Smooth muscle cell (in vitro differentiated cells): ENCODE results near the gene FAIM2. TPM values are rescaled to one million over a fixed set of nuclear protein-coding genes. Genes with fewer than 3 reads are reported as not detected.

ENCODE experiments used
- DNase-seq: peaks from one replicate; lab custom pipeline; 2025; ENCODE audit not compliant: unreplicated experiment; lab: John Stamatoyannopoulos, UW
- H2AFZ ChIP-seq: fragments of 200-600 bp; sonication (generic); 2 replicates; pipeline ENCODE4 v1.6.0; 2016; ENCODE audit warnings: antibody characterized with exemption, low read depth, mild to moderate bottlenecking
- H3F3A ChIP-seq: fragments of 200-600 bp; sonication (generic); 2 replicates; pipeline ENCODE4 v1.6.0; 2017; ENCODE audit warnings: antibody characterized with exemption, low read depth
- H3K27ac ChIP-seq: fragments of 200-600 bp; sonication (generic); 2 replicates; pipeline ENCODE4 v1.5.1; 2016; ENCODE audit warnings: low read depth, mild to moderate bottlenecking
- H3K27me3 ChIP-seq: fragments of 200-600 bp; sonication (generic); 2 replicates; pipeline ENCODE4 v1.6.1; 2016; ENCODE audit warnings: low read depth, mild to moderate bottlenecking
- H3K36me3 ChIP-seq: fragments of 200-600 bp; sonication (generic); 2 replicates; pipeline ENCODE4 v1.5.1; 2016; ENCODE audit warnings: low read depth
- H3K4me1 ChIP-seq: fragments of 200-600 bp; sonication (generic); 2 replicates; pipeline ENCODE4 v1.5.1; 2016; ENCODE audit warnings: low read depth
- H3K4me2 ChIP-seq: fragments of 200-600 bp; sonication (generic); 2 replicates; pipeline ENCODE4 v1.6.0; 2016; ENCODE audit warnings: mild to moderate bottlenecking
- H3K4me3 ChIP-seq: fragments of 200-600 bp; sonication (generic); 2 replicates; pipeline ENCODE4 v1.5.1; 2016; ENCODE audit warnings: mild to moderate bottlenecking
- H3K79me2 ChIP-seq: fragments of 200-600 bp; sonication (generic); 2 replicates; pipeline ENCODE4 v1.6.0; 2016; ENCODE audit warnings: low read depth, mild to moderate bottlenecking
- H3K9ac ChIP-seq: fragments of 200-600 bp; sonication (generic); 2 replicates; pipeline ENCODE4 v1.6.0; 2016; ENCODE audit warnings: low read depth
- H3K9me3 ChIP-seq: fragments of 200-600 bp; sonication (generic); replicated peaks from 2 replicates; pipeline ENCODE4 v1.5.1; 2016; ENCODE audit warnings: low read depth
- H4K20me1 ChIP-seq: fragments of 200-600 bp; sonication (generic); 2 replicates; pipeline ENCODE4 v1.6.0; 2016; ENCODE audit warnings: low read depth
- WGBS: methylation state at CpG from one replicate; pipeline ENCODE4 v1.1.7; 2016; ENCODE audit warnings: low lambda C conversion rate; 5-methylcytosine and 5-hydroxymethylcytosine counted together
- polyA plus RNA-seq: library from polyadenylated mRNA; unstranded; fragments of >200 nt; fragmentation: Nextera tagmentation; extraction: Ambion mirVana; gene quantifications from 2 replicates; pipeline ENCODE4 v1.2.1, GENCODE V29; 2016
- total RNA-seq: library from RNA; depleted of rRNA; stranded (reverse); fragments of >200 nt; gene quantifications from 2 replicates; pipeline ENCODE4 v1.2.3, GENCODE V29; 2014
- TF ChIP-seq, protein P1 (sequence below): fragments of 200-600 bp; sonication (generic); IDR thresholded peaks from 2 replicates; pipeline ENCODE4 v1.5.1; 2017; ENCODE audit warnings: borderline replicate concordance, mild to moderate bottlenecking, antibody characterized with exemption; ENCODE audit not compliant: insufficient read depth, poor library complexity, severe bottlenecking

Gene FAIM2
- total and polyA plus RNA-seq, 2 experiments from 2014 or later, result 0.67 to 1.2 TPM

DNA sequence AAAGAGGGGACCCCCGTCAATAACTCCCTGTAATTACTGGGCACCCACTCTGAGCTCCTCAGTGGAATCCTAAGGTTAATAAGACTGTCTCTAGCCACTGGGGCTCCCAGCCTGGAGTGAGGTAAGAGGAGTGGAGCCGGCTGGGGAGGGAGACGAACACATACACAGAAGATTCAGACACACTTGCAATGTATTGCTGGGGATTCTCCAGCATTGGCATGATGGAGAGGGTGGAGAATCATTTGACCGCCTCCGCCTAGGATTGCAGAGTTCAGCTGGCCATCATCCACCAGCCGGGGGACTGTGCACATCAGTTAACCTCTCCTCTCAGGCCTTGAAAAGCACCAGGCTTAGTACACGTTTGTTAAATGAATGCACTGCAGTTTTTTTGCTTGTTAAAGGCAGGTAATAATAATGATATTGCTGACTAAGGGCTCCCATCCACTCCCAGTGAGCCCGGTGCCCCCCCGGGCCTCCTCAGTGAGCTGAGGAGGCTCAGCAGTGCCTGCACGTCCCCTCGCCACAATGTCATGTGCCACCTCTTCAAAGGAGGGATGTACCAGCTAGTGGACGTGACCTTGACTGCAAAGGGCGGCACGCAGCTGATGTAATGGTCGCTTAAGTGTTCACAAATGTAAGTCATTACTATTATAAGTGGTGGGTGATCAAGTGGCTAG is 20.3 kb upstream of the FAIM2 start:
- DNase-seq, result no peak
- Histone ChIP-seq H2AFZ (no peak overlapping the region), H3K36me3 (no peaks in the 10 kb centered on the region), H3K4me2 (no peak overlapping the region), H3K27me3 (no peaks in the 10 kb centered on the region), H3K9ac (no peak overlapping the region), H3K4me1 (no peaks in the 10 kb centered on the region), H3K27ac (no peak overlapping the region), H3K79me2 (no peaks in the 10 kb centered on the region), H3F3A (no peaks in the 10 kb centered on the region), H4K20me1 (no peaks in the 10 kb centered on the region), H3K4me3 (no peak overlapping the region), H3K9me3 (no peaks in the 10 kb centered on the region)
- WGBS, result 93% methylated on average over 15 of the region's 15 CpGs
- TF ChIP-seq, protein P1, sequence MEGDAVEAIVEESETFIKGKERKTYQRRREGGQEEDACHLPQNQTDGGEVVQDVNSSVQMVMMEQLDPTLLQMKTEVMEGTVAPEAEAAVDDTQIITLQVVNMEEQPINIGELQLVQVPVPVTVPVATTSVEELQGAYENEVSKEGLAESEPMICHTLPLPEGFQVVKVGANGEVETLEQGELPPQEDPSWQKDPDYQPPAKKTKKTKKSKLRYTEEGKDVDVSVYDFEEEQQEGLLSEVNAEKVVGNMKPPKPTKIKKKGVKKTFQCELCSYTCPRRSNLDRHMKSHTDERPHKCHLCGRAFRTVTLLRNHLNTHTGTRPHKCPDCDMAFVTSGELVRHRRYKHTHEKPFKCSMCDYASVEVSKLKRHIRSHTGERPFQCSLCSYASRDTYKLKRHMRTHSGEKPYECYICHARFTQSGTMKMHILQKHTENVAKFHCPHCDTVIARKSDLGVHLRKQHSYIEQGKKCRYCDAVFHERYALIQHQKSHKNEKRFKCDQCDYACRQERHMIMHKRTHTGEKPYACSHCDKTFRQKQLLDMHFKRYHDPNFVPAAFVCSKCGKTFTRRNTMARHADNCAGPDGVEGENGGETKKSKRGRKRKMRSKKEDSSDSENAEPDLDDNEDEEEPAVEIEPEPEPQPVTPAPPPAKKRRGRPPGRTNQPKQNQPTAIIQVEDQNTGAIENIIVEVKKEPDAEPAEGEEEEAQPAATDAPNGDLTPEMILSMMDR, result no peak

DNA sequence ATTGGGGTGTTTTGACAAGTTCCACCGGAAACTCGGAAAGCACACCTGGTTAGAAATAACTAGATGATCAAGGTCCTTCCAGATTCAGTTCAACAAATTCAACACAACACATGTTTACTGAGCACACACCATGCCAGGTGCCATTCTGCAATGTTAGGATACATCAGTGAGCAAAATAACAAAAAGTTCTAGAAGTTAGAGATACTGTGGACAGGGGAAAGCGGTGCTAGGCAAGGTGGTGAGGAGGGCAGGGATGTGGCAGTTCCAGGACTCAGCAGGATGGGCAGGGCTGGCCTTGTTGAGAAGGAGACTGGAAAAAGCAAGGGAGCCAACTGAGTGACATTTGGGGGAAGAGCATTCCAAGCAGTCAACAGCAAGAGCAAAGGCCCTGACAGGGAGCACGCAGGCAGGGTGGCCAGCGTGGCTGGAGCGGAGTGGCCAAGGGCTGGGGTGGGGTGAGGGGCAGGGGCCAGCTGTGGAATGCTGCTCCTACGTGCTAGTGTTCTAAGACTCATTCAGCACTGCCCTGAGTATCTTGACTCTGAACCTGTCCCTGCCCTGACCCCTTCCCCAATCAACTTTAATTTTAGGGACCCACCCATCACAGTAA is 19.4 kb upstream of the FAIM2 start:
- WGBS, result 88% methylated on average over 7 of the region's 7 CpGs
- Histone ChIP-seq H3K9me3 (no peaks in the 10 kb centered on the region), H3K4me3 (no peak overlapping the region), H4K20me1 (no peaks in the 10 kb centered on the region), H3K27me3 (no peaks in the 10 kb centered on the region), H3K27ac (no peak overlapping the region), H3K9ac (no peak overlapping the region), H3F3A (no peaks in the 10 kb centered on the region), H3K4me2 (no peak overlapping the region), H3K79me2 (no peaks in the 10 kb centered on the region), H2AFZ (no peak overlapping the region), H3K4me1 (no peaks in the 10 kb centered on the region), H3K36me3 (no peaks in the 10 kb centered on the region)
- TF ChIP-seq, protein P1, result no peak
- no peak for DNase-seq

DNA sequence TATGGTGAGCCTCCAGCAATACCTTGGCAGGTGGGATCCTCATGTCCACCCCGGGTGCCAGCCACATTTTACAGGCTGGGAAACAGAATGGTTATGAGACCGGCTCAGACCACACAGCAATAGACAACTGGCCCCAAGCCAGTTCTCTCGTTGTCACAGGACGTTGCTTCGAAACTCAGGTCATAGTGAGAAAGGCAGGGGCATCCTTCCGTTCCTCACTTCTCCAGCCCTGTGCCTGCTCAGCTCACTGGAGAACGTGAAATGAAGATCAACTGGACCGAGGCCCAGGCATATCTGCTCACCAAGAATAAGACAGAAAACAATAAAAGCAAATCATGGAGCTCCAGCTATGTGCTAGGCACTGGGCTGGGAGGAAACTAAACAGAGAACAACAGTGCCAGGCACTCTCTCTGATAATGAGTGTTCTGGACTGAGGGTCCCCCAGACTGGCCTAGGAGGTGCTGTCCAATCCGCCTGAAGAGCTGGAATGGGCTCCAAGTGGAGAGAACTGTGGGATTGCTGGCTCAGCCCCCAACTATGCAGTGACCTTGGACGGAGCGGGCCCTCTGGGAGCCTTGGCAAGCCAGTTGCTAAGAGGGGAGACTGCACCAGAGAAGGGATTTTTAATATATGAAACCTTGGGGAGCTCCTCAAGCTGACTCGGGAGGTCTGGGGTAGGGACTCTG is 18.8 kb upstream of the FAIM2 start:
- Histone ChIP-seq H4K20me1 (no peaks in the 10 kb centered on the region), H3K9me3 (no peaks in the 10 kb centered on the region), H3K27me3 (no peaks in the 10 kb centered on the region), H3F3A (no peaks in the 10 kb centered on the region), H3K4me2 (no peak overlapping the region), H3K9ac (no peak overlapping the region), H3K79me2 (no peaks in the 10 kb centered on the region), H3K27ac (no peak overlapping the region), H3K36me3 (no peaks in the 10 kb centered on the region), H3K4me1 (no peaks in the 10 kb centered on the region), H2AFZ (no peak overlapping the region), H3K4me3 (no peak overlapping the region)
- DNase-seq, result no peak
- TF ChIP-seq, protein P1, result no peak
- 93% methylated on average over 12 of the region's 12 CpGs for WGBS
